Lung (tissue), 12 donors: ENCODE results near the gene HBG1. TPM values are rescaled to one million over a fixed set of nuclear protein-coding genes. Genes with fewer than 3 reads are reported as not detected.

Source experiments
- ATAC-seq: fragments of 200-7000 bp; cut with Tn5 transposase; one replicate; pipeline ENCODE4 v1.9.1; 2020; ENCODE audit warnings: moderate number of reproducible peaks; ENCODE audit not compliant: insufficient read depth, low FRiP score
- DNase-seq, 3 donors: peaks; one replicate each; pipeline ENCODE4 v3.0.0-alpha.2; 2013 to 2017
- H3K27ac ChIP-seq, 2 donors: one replicate each; pipeline ENCODE4 v1.5.1; 2013; ENCODE audit warnings: mild to moderate bottlenecking in 2 of 2, moderate library complexity in 2 of 2, control low read depth in 1 of 2, inconsistent platforms in 1 of 2, low read depth in 1 of 2, low read length in 1 of 2
- H3K27me3 ChIP-seq, 3 donors: one replicate each; pipeline ENCODE4 v1.5.1; 2013; ENCODE audit warnings: low read length in 2 of 3; ENCODE audit not compliant: control insufficient read depth in 3 of 3, insufficient read depth in 3 of 3
- H3K36me3 ChIP-seq, 4 donors: one replicate each; pipeline ENCODE4 v1.5.1; 2013; ENCODE audit warnings: low read length in 4 of 4, mild to moderate bottlenecking in 1 of 4, moderate library complexity in 1 of 4; ENCODE audit not compliant: control insufficient read depth in 4 of 4, insufficient read depth in 4 of 4
- H3K4me1 ChIP-seq, 5 donors: one replicate each; pipeline ENCODE4 v1.5.1; 2013; ENCODE audit warnings: low read length in 5 of 5, mild to moderate bottlenecking in 2 of 5, moderate library complexity in 1 of 5; ENCODE audit not compliant: control insufficient read depth in 5 of 5, insufficient read depth in 5 of 5
- H3K4me3 ChIP-seq: one replicate; pipeline ENCODE4 v1.5.1; 2013; ENCODE audit warnings: mild to moderate bottlenecking, control low read depth, moderate library complexity
- H3K9ac ChIP-seq, 2 donors: one replicate each; pipeline ENCODE4 v1.5.1; 2013; ENCODE audit warnings: low read length in 2 of 2, control low read depth in 1 of 2; ENCODE audit not compliant: insufficient read depth in 1 of 2
- H3K9me3 ChIP-seq, 4 donors: one replicate each; pipeline ENCODE4 v1.5.1; 2013; ENCODE audit warnings: low read length in 3 of 4, mild to moderate bottlenecking in 1 of 4, moderate library complexity in 1 of 4; ENCODE audit not compliant: control insufficient read depth in 4 of 4, insufficient read depth in 3 of 4
- CTCF ChIP-seq: IDR thresholded peaks from 2 replicates; pipeline ENCODE4 v1.5.1; 2012; ENCODE audit warnings: mild to moderate bottlenecking; ENCODE audit errors: control extremely low read depth, extremely low read depth
- WGBS, 2 donors: extraction: QIAGEN DNeasy Blood & Tissue Kit; methylation state at CpG; one replicate each; pipeline ENCODE4 v1.1.7; 2013; 5-methylcytosine and 5-hydroxymethylcytosine counted together
- polyA plus RNA-seq, 2 donors: library from polyadenylated mRNA; stranded (reverse); fragments of 200-250 nt; gene quantifications; one replicate each; pipeline ENCODE4 v1.2.1, GENCODE V29; 2013
- total RNA-seq, 2 donors: library from RNA; depleted of rRNA in 1 of 2; stranded (reverse); fragments of >200 nt in 1 of 2; gene quantifications; one replicate each; pipeline ENCODE4 v1.2.1, GENCODE V29; 2014 to 2021
- donor health status: control.
- donor health status: control.
- donor health status: Bipolar disorder and iron deficiency.
- donor health status: healthy.
- donor health status: DM: yes; HTN: yes; CAD: no.

Gene HBG1
- total and polyA plus RNA-seq, 4 donors, result 0.56 to 60.9 (median 1.6) TPM; not detected in 1

GRCh38 chr11:5235364-5236095 lies 14.1 kb downstream of the HBG1 start:
- Histone ChIP-seq H3K9me3 (no peaks in the 10 kb centered on the region), H3K9ac (no peak overlapping the region), H3K27ac (no peak overlapping the region), H3K4me3 (no peak overlapping the region), H3K4me1 (no peaks in the 10 kb centered on the region), H3K27me3 (no peaks in the 10 kb centered on the region), H3K36me3 (no peaks in the 10 kb centered on the region)
- 87 to 88% methylated on average over 5 of the region's 5 CpGs for WGBS, 2 donors
- ATAC-seq (no peak), DNase-seq (no peak)
- TF ChIP-seq CTCF, result no peak

- Histone ChIP-seq H3K4me3 (no peak within 1 kb of the TSS), H3K9ac (no peak within 1 kb of the TSS), H3K27ac (no peak within 1 kb of the TSS), H3K9me3 (no peaks in the 10 kb centered on the region), H3K27me3 (no peaks in the 10 kb centered on the region), H3K4me1 (no peaks in the 10 kb centered on the region), H3K36me3 (no peaks in the 10 kb centered on the region)
- DNase-seq (no peak), ATAC-seq (no peak)
- 19 to 22% methylated on average over 2 of the region's 2 CpGs for WGBS, 2 donors
- TF ChIP-seq CTCF, result no peak
These were observed 15.2 kb downstream of the HBG1 start, which contains the start of gene HBD for GRCh38 chr11:5234381-5234834. TSS of gene HBD (minus strand) at chr11:5234483. CDS start at chr11:5234433, 50 bp downstream.

- ATAC-seq, result no peak
- TF ChIP-seq CTCF, result no peak
- 90 to 93% methylated on average over 1 of the region's 1 CpG for WGBS, 2 donors
These were observed 16.4 kb downstream of the HBG1 start for GRCh38 chr11:5233307-5233706.

More at GRCh38 chr11:5233307-5233706, 16.4 kb downstream of the HBG1 start:
- H3K9ac ChIP-seq, result no peak overlapping the region
- DNase-seq, result no peak
- no peak overlapping the region for H3K27ac ChIP-seq
- no peak overlapping the region for H3K4me3 ChIP-seq
- H3K9me3 ChIP-seq, result no peaks in the 10 kb centered on the region
- H3K4me1 ChIP-seq, result no peaks in the 10 kb centered on the region
- H3K27me3 ChIP-seq, result no peaks in the 10 kb centered on the region
- H3K36me3 ChIP-seq, result no peaks in the 10 kb centered on the region
